Calu3 (cell line): ENCODE data around the gene KRTAP5-7. TPM values are rescaled to one million over a fixed set of nuclear protein-coding genes. Genes with fewer than 3 reads are reported as not detected.

Source experiments
- BruUV-seq: library from RNA; stranded (reverse); fragments of 400-500 nt; replicated peaks from 2 replicates; lab custom pipeline; 2021; lab: Mats Ljungman, UMichigan
- CTCF ChIA-PET: fragments of 300-600 bp; sonication (Branson Sonifier 250); formaldehyde crosslinking; loops from one replicate; lab custom pipeline; 2022; ENCODE audit warnings: antibody characterized with exemption; lab: Charles Lee
- DNase-seq: peaks from one replicate; pipeline ENCODE4 v3.0.0; 2022
- H3K27ac Mint-ChIP-seq: one replicate; pipeline ENCODE4 v1.8.0; 2022; ENCODE audit warnings: mixed read lengths; ENCODE audit not compliant: unreplicated experiment
- H3K27me3 Mint-ChIP-seq: one replicate; pipeline ENCODE4 v1.8.0; 2022; ENCODE audit warnings: mixed read lengths; ENCODE audit not compliant: unreplicated experiment
- H3K36me3 Mint-ChIP-seq: one replicate; pipeline ENCODE4 v1.8.0; 2022; ENCODE audit warnings: mild to moderate bottlenecking, moderate library complexity, mixed read lengths; ENCODE audit not compliant: insufficient read depth, unreplicated experiment
- H3K4me1 Mint-ChIP-seq: one replicate; pipeline ENCODE4 v1.8.0; 2022; ENCODE audit warnings: mild to moderate bottlenecking, low read depth, mixed read lengths; ENCODE audit not compliant: unreplicated experiment
- H3K4me3 Mint-ChIP-seq: one replicate; pipeline ENCODE4 v1.8.0; 2022; ENCODE audit warnings: mild to moderate bottlenecking, low read depth, moderate library complexity, mixed read lengths; ENCODE audit not compliant: unreplicated experiment
- H3K9me3 Mint-ChIP-seq: one replicate; pipeline ENCODE4 v1.8.0; 2022; ENCODE audit warnings: low read depth, mixed read lengths; ENCODE audit not compliant: unreplicated experiment
- intact Hi-C: fragments of 100-400 bp; cut with micrococcal nuclease; formaldehyde crosslinking; loops from one replicate; pipeline ENCODE4 v1.10.0; 2022; ENCODE audit not compliant: unreplicated experiment
- total RNA-seq: library from RNA; stranded (reverse); gene quantifications from 2 replicates; pipeline ENCODE4 v1.2.3, GENCODE V29; 2022
- TF ChIP-seq, protein P1 (sequence below): fragments of 200-600 bp; IDR thresholded peaks from one replicate; pipeline ENCODE4 v1.8.0; 2022; ENCODE audit warnings: antibody characterized with exemption; ENCODE audit not compliant: unreplicated experiment

Gene KRTAP5-7
- total RNA-seq, 1 experiment from 2014 or later, result not detected

DNA sequence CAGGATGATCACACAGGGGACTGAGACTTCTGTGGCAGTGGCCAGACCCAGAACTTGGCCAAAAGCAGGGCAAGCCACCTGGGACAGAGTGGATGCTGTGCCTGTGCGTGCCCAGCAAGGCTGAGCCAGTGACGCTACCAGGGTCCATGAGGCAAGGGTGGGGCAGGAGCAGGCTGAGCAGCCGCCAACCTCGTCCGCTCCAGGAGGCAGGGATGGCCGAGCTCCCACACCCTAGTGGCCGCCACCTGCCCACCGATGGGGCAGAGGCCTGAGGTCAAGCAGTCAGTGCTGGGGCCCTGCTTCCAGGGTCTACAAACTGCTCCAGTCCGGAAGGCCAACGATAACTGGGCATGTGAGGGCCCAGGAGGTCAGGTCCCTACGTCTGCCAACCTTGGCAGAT is 28.4 kb downstream of the KRTAP5-7 start:
- no peaks in the 10 kb centered on the region for H3K36me3 Mint-ChIP-seq
- H3K4me1 Mint-ChIP-seq, result no peaks in the 10 kb centered on the region
- no peak overlapping the region for H3K27ac Mint-ChIP-seq
- peaks cover 55% of the 10 kb centered on the region for H3K27me3 Mint-ChIP-seq
- no peak for DNase-seq
- no peak overlapping the region for H3K4me3 Mint-ChIP-seq
- TF ChIP-seq, protein P1, sequence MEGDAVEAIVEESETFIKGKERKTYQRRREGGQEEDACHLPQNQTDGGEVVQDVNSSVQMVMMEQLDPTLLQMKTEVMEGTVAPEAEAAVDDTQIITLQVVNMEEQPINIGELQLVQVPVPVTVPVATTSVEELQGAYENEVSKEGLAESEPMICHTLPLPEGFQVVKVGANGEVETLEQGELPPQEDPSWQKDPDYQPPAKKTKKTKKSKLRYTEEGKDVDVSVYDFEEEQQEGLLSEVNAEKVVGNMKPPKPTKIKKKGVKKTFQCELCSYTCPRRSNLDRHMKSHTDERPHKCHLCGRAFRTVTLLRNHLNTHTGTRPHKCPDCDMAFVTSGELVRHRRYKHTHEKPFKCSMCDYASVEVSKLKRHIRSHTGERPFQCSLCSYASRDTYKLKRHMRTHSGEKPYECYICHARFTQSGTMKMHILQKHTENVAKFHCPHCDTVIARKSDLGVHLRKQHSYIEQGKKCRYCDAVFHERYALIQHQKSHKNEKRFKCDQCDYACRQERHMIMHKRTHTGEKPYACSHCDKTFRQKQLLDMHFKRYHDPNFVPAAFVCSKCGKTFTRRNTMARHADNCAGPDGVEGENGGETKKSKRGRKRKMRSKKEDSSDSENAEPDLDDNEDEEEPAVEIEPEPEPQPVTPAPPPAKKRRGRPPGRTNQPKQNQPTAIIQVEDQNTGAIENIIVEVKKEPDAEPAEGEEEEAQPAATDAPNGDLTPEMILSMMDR, result no peak
- CTCF ChIA-PET, result no interaction called here
- intact Hi-C loops, result no loop called here
- BruUV-seq, result no TSS peak
- no peaks in the 10 kb centered on the region for H3K9me3 Mint-ChIP-seq

- Mint-ChIP-seq H3K27ac (no peak overlapping the region), H3K36me3 (no peaks in the 10 kb centered on the region), H3K4me1 (no peaks in the 10 kb centered on the region), H3K4me3 (no peak overlapping the region), H3K27me3 (peaks cover 55% of the 10 kb centered on the region), H3K9me3 (no peaks in the 10 kb centered on the region)
- TF ChIP-seq, protein P1, result no peak
- CTCF ChIA-PET, result no interaction called here
- BruUV-seq, result no TSS peak
- intact Hi-C loops, result no loop called here
- no peak for DNase-seq
Observed at GRCh38 chr11:71556018-71556417, 29.0 kb downstream of the KRTAP5-7 start.

DNA sequence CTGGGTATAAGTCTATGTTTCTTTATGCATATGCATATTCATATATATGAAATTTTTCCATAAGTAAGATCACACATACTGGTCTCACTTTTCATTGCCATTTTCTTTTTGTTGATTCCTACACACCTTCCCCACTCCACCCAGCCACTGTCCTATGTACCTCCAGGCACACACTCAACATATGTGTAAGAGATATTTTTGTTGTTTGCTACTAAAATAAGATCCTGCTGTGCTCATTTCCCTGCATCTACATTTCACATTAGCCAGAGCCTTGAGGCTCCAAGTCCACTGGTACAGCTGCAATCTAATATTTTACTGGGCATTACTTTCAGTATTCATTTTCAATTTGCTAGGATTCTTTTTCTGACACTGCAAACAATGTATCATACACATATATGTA is 30.2 kb downstream of the KRTAP5-7 start:
- Mint-ChIP-seq H3K4me1 (no peaks in the 10 kb centered on the region), H3K9me3 (peaks cover 4% of the 10 kb centered on the region), H3K36me3 (no peaks in the 10 kb centered on the region), H3K27ac (no peak overlapping the region), H3K27me3 (peaks cover 62% of the 10 kb centered on the region), H3K4me3 (no peak overlapping the region)
- TF ChIP-seq, protein P1, result no peak
- intact Hi-C loops, result no loop called here
- no TSS peak for BruUV-seq
- CTCF ChIA-PET, result no interaction called here
- DNase-seq, result no peak

GRCh38 chr11:71558996-71559395 is 31.9 kb downstream of the KRTAP5-7 start:
- no TSS peak for BruUV-seq
- no peak for DNase-seq
- Mint-ChIP-seq H3K4me3 (no peak overlapping the region), H3K27me3 (peaks cover 79% of the 10 kb centered on the region), H3K9me3 (peaks cover 4% of the 10 kb centered on the region), H3K4me1 (no peaks in the 10 kb centered on the region), H3K36me3 (no peaks in the 10 kb centered on the region), H3K27ac (no peak overlapping the region)
- intact Hi-C loops, result no loop called here
- CTCF ChIA-PET, result interaction anchor here (1.7 kb wide), 2 partner anchors 10 to 17 kb away, joined by 3 to 4 read pairs; partner anchors contain the start of gene KRTAP5-9
- TF ChIP-seq, protein P1, result no peak
